ENCODE measurements around the gene SRRT.
"Not testable (repeated sequence)": the region's sequence is repeated elsewhere in the genome, so short reads cannot be mapped to it uniquely, and the experiment has no call there.

Gene SRRT

GRCh38 chr7:100854899-100855298 is 20.0 kb upstream of the SRRT start:
- not testable (repeated sequence) for H3K4me3 ChIP-seq (ENCODE audit: low read depth, low read length)

GRCh38 chr7:100855515-100855914 is 19.4 kb upstream of the SRRT start:
- H3K4me3 ChIP-seq (ENCODE audit: low read depth, low read length): no peak overlapping the region

GRCh38 chr7:100856871-100857282 is 18.0 kb upstream of the SRRT start:
- H3K4me3 ChIP-seq (ENCODE audit: low read depth, low read length): no peak overlapping the region

GRCh38 chr7:100859856-100860255 is 15.0 kb upstream of the SRRT start:
- H3K4me3 ChIP-seq (ENCODE audit: low read depth, low read length): no peak overlapping the region

- H3K4me3 ChIP-seq (ENCODE audit: low read depth, low read length): no peak overlapping the region
Observed at GRCh38 chr7:100860702-100861615, 13.9 kb upstream of the SRRT start.

GRCh38 chr7:100861616-100861985 is 13.3 kb upstream of the SRRT start:
- no peak overlapping the region for H3K4me3 ChIP-seq (ENCODE audit: low read depth, low read length)

- H3K4me3 ChIP-seq (ENCODE audit: low read depth, low read length): no peak overlapping the region
Observed at GRCh38 chr7:100863406-100863950, 11.4 kb upstream of the SRRT start.

GRCh38 chr7:100864263-100864845 is 10.5 kb upstream of the SRRT start:
- H3K4me3 ChIP-seq (ENCODE audit: low read depth, low read length): no peak overlapping the region

GRCh38 chr7:100865372-100865911 is 9.5 kb upstream of the SRRT start:
- H3K4me3 ChIP-seq (ENCODE audit: low read depth, low read length): no peak overlapping the region

- no peak overlapping the region for H3K4me3 ChIP-seq (ENCODE audit: low read depth, low read length)
Observed at GRCh38 chr7:100865938-100866728, 8.8 kb upstream of the SRRT start.

GRCh38 chr7:100866729-100867039 is 8.2 kb upstream of the SRRT start:
- no peak overlapping the region for H3K4me3 ChIP-seq (ENCODE audit: low read depth, low read length)

- H3K4me3 ChIP-seq (ENCODE audit: low read depth, low read length): peak within 1 kb of the TSS; percentile 82
Observed at GRCh38 chr7:100867040-100867775, 7.7 kb upstream of the SRRT start, which contains the start of gene TRIP6. Gene TRIP6 (plus strand): TSS chr7:100867387. CDS start chr7:100867498, 111 bp downstream.

- H3K4me3 ChIP-seq (ENCODE audit: low read depth, low read length): peak overlapping the region; percentile 82
Observed at GRCh38 chr7:100867776-100868485, 7.0 kb upstream of the SRRT start.

- H3K4me3 ChIP-seq (ENCODE audit: low read depth, low read length): no peak overlapping the region
Observed at GRCh38 chr7:100873599-100874299, 1.2 kb upstream of the SRRT start.

GRCh38 chr7:100874300-100874576 is 665 bp upstream of the SRRT start:
- peak overlapping the region; percentile 92 for H3K4me3 ChIP-seq (ENCODE audit: low read depth, low read length)

- H3K4me3 ChIP-seq (ENCODE audit: low read depth, low read length): peak overlapping the region; percentile 92
Observed at GRCh38 chr7:100875356-100875751, 451 bp downstream of the SRRT start.

- H3K4me3 ChIP-seq (ENCODE audit: low read depth, low read length): no peak overlapping the region
Observed at GRCh38 chr7:100878013-100878412, 3.1 kb downstream of the SRRT start.

GRCh38 chr7:100878685-100879084 is 3.8 kb downstream of the SRRT start:
- H3K4me3 ChIP-seq (ENCODE audit: low read depth, low read length): no peak overlapping the region

- no peak overlapping the region for H3K4me3 ChIP-seq (ENCODE audit: low read depth, low read length)
Observed at GRCh38 chr7:100879685-100880261, 4.9 kb downstream of the SRRT start.
